NCI-H146 treated with DMSO at 0.1 percent for 48 hours (cell line): ENCODE data around the gene SERPINE2.

Experiments used
- DNase-seq: peaks from one replicate; lab custom pipeline; 2025; ENCODE audit not compliant: unreplicated experiment; lab: John Stamatoyannopoulos, UW

The SERPINE2 gene

DNA sequence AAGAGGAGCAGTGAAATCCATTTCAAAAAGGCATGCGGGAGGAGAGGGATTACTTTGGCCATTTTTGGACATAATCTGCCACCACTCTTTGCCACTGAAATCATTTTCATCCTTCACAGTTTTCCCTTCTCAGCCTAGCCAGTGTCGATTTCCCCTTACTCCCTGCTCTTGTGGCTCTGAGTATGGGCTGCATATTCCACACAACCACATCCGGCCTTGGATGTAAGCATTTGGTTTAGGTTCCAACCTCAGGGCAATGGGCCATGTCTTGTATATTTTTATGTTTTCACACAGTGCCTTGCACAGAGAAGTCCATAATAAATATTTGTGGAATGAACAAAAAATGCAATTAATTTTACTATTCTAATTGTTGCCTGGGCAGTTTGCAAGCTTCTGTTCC, 7.7 kb upstream of the SERPINE2 start:
- no peak for DNase-seq

DNA sequence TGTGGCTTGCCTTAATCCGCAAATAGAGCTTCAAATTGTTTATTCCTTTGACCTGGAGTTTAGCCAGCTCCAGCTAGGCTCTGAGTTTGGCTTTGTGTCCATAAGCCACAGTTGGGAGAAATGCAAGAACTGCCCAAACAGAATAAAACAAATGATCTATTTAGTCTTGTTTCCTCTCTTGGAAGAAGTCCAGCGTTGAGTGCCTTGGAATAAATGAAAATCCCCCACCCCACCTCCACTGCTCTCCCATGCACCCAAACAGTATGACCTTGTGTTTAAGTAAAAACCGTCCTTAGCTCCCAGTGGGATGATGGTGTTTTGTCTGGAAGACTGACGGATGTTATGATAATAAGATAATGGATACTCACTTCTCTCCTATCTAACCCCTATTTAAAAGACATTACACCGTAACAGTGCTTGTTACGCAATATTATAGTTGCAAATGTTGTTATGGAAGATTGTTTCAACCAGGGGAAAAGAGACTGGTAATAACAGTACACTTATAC, 3.2 kb upstream of the SERPINE2 start:
- DNase-seq: no peak

DNA sequence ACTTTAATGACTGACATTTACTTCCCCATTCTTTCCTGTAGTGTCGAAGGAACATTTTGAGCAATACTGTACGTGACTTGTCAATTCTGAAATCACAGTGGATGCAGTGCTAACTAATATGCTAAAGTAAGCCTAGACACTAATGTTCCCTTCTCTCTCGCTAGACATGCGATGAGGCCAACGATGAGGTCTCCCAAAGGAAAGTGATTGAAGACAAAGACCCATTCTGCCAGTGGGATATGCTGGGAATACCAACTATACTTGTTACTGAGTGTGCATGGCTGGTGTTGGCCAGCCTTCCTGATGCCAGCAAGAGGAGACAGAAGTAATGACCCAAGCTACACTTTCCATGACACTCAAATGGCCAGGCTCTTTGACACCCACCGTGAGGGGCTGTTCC, 2.5 kb upstream of the SERPINE2 start:
- no peak for DNase-seq

DNA sequence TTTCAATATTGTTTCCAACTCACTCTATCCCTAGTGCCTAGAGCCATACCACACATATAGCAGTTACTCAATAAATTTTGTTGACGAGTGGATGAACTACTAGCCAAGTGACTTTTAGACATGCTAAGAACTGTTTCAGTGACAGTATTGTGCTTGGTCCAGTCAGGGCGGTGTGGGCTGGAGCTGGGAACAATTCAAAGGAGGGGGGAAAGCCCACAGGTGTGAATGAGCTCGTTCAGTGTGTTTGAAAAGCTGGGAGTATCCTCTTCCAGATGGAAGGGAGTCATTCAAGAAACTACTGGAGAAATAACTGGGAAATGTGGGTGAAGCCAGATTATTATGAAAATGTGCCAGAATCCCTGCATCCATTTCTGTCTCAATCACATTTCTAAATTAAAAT, 1.7 kb upstream of the SERPINE2 start:
- no peak for DNase-seq

DNA sequence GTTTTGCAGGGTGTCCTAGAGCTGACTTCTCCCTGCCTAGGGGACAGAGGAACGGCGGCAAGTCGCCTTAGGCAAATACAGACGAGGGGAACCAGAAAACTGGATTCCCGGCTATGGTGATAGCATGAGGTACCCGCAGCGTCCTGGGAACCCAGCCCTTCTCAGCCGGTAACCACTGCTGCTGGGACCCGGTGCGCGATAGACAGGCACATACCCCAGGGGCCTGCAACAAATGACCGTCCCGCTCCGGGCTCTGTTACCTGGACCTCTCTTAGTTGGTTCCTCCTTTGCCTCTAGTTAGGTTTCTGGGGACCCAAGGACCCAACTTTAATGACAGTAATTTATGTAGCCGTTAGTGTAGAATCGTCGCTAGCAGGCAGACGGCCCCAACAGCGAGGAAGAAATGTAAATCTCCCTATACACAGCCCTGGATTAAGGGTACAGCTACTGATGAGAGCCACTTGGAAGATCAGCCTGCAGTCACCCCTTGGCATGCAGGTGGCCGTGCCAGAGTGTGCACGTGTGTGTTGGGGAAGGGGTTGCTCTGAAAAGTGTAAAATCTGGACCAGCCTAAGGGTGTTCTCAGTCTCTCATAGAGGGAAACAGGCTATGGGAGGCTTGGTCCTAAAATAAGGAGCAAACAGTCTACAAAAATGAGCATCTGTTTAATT, 819 bp upstream of the SERPINE2 start:
- no peak for DNase-seq

DNA sequence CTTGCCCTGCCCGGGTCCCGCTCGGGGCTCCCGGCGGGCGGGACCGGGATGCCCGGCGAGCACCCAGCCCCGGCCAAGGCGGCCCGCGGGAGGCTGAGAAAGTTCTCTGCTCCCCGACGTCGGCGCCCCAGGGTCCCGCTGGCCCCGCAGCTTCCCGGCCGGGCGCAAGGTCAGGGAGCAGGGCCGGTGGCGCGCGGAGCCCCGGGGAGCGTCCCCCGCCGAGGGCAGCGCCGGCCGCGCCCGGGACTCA, 331 bp downstream of the SERPINE2 start:
- no peak for DNase-seq

DNA sequence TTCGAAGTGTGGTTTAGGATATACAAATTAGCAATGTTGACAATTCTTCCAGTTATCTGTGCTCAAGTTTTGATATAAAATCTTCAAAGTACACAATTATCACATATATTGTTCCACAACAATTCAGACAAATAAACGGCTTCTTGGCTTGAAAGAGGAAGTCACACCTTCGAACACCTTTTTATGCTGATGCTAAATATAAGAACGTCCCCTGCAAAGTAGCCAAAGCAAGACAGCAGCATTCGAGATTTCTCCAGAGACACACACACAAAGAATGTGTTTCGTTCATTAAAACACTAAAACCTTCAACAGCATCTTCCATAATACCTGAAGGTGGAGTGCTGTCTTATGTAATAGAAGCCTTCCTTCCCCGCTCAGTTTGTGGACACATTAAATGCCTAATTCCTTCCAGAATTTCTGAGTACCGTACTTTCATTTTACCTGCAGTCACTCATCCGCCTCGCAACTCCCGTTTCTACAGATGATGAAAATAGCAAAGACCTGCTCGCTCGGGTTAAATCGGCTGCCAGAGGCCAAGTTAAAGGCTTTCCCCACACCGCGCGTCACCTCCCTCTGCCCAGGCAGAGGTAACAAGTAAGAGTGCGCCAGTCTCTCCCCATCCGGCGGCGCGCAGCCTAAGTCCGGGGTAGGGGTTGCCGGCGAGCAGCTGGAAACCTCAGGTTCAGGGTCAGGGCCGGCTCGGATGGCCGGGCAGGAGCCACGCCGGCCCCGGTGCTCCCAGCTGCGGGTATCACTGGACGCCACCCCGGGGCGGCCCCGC, 847 bp downstream of the SERPINE2 start:
- DNase-seq: no peak

DNA sequence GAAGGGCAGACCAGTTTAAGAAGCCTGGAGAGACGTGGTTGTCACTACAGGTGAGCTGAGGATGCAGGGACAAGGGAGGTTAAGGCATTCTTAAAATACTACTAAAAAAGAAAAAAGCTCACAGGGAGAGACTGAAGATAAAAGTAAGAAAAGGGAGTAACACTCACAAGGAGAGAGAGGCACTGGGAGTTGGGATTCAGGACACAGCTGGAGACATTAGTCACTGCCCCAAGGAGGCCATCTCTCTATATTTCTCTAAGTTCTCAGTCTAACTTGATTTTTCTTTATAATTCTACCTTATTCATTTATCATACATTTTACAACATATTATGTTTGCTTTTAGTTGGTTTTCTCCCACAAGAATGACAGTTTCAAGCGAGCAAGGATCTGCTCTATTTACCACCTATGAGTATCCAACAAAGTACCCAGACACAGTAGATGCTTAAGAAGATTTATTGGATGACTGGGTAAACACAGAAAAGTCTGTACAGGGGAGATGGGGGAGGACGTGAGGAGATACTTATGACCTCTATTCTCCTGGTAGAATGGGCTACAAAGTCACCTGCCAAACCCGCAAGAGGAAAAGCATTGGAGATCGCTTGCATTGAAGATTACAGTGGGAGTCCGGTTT, 2.2 kb downstream of the SERPINE2 start:
- no peak for DNase-seq

DNA sequence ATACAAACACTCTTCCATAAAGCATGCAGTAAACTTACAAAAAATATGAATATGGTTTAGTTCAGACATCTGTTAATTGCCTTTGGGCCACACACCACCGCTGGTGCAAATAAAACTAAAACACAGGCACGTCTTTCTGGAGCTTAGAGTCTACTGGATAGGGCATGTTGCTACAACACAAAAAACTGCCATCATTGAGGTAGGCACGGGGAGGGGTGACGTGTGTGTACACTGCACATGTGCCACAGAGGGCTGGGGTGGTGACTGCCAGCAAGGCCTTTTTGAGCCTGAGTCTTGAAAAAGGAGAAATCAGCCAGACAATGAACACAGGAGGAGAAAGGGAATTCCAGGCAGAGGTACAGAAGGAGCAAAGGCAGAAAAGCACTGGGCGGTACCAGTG, 5.1 kb downstream of the SERPINE2 start:
- no peak for DNase-seq

DNA sequence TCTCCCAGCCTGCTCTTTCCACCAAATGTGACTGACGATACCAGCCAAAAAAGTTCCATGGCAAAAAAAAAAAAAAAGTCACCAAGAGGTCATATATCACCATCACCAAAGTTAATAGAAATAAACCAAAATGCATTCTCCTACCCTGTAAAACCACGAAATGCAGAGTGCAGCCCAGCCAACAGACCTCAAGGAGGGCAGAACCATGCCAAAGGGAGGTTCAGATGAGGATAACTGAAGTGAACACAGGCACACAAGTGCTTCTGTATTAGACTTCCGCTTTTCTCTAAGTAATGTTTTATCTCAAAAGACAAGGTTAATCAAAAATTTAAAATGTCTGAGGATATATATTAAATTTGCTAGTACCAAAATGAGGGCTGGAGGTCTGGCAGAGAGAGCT, 5.5 kb downstream of the SERPINE2 start:
- DNase-seq: no peak

DNA sequence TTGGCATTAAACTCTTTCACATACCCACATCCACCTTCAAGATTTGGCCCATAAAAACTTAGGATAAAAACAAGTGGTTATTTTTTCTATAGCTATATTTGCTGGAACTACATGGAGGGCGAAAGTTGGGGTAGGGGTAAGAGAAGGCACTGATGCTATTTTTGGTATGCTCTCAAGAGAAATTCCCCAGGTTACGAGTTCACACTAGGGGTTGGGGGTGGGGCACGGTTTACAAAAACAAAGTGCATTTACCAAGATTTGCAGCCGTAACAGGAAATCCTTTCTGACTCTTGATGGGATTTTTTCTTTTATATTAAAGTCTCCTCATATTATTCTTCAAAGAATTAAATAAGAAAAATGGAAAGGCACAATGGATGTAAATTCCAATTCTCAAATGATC, 6.8 kb downstream of the SERPINE2 start:
- DNase-seq: no peak

DNA sequence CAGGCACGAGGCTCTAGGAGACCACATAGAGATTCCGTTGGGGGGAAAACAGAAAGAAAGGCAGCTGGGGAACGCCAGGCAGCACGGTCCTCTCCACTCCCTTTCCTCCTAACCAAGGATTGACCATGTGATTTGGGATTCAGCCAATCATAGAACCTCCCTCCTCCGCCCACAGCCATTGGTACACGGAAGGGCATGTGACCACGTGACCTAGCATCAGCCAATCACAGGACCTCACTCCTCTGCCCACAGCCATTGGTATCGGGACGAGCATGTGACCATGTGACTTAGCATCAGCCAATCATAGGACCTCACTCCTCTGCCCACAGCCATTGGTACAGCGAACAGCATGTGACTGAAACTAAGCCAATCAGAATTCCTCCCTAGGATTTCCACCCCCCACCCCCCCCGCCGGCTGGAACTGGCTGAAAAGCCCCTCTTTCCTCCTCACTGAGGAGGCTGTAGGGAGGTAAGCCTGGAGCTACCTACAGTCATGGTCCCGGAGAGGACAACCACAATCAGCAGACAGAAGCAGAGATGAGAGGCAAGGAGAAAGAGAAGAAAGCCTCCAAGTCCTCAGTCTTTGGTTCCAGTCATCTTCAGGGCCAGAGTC, 7.6 kb downstream of the SERPINE2 start:
- no peak for DNase-seq

DNA sequence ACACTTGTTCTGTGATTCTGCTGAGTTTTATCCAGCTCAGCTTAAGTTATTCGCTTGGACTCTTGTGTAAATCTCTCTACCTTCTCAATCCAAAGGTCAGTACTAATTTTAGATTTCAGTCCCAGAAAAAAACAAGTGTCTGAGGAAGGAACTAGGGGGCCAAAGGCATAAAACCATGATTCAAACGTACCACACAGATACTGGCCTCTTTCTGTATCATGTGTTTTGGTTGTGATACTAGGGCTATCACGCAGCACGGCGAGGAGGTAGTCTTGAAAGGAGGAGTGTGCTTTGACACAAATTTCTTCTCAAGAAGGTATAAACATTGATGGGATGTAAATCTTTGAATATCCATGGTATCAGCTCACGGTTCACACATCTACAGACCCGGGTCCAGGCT, 8.3 kb downstream of the SERPINE2 start:
- no peak for DNase-seq

DNA sequence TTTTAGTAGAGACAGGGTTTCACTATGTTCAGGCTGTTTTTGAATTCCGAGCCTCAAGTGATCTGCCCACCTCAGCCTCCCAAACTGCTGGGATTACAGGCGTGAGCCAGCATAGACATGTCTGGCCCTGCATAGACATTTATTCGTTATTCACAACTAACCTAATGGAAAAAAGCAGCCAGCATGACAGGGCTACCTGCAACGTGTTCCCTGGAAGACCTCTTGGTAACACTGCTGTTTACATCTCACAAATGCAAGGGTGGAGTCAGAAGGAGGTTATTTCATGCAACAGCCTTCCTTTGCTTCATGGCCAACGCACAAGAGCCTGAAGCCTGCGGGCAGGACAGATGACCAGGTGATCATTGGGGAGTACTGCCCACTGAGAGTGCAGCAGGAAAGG, 9.2 kb downstream of the SERPINE2 start:
- DNase-seq: no peak

DNA sequence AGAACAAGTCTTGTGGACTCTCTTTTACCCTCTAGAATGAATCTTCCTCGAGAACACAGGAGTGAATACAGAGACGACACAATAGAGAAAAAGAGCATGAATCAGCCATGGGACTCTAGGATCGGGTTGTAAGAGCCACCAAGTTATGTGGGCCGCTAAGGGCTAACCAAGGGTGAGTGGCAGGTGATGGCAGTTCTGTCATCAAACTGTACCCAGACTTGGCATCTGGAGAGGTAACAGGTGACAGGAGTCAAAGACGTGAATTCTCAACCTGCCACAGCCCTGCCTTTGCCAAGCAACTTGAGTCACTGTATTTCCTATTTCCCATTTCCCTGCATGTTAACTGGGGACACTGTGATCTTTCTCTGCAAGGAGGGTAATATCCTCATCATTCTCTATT, 11.2 kb downstream of the SERPINE2 start:
- no peak for DNase-seq

DNA sequence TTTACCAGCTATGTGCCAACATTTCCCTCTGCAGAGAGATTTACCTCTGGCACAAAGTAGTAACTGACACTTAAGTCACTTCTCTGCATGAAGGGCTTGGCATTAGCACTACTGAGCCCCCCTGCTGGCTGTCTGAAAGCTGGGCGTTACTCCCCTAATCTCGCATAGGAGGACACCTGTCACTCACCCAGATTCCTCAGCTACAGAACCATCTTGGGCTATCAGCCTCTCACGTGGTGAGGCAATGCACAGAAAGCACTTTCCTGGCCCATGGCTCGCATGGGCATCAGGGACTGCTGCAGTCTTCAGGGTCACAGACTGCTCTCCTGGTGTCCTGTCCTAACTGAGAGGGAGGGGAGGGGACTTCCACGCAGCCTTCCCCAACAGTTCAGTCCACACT, 12.0 kb downstream of the SERPINE2 start:
- DNase-seq: no peak

DNA sequence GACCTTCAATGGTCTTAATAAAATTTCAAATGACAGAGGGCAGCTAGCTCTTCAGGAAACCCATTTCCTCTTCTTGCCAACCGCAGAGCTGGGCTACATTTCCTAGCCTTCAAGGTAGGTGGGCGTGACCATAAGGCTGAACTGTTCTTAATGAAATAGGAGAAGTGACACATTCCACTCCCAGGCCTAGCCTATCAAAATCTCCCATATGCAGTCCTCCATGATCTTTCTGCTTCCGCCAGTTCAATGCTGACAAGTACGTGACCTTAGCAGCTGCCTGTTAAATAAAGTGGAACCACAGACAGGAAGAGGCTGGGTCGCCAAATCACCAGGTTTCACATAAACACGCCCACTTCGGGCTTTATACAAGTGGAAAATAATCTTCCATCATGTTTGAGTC, 13.2 kb downstream of the SERPINE2 start:
- DNase-seq: no peak

DNA sequence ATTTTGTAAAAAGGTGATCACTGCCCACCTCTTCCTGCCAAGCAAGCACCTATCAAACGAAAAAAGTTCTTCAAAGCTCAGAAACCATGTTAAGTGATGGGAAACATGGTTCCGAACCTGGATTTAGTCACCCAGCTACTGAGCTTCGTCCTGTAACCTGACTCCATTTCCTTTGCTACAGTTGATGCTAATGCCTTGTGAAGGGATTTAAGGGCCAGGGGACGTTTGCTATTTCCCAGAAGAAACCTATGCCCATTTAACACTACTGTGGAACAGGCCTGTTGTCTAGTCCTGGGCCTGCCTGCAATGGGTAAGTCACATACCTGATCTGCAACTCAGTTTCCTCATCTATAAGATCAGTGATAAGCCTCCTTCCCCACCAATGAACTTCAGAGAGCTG, 14.8 kb downstream of the SERPINE2 start:
- DNase-seq: no peak

DNA sequence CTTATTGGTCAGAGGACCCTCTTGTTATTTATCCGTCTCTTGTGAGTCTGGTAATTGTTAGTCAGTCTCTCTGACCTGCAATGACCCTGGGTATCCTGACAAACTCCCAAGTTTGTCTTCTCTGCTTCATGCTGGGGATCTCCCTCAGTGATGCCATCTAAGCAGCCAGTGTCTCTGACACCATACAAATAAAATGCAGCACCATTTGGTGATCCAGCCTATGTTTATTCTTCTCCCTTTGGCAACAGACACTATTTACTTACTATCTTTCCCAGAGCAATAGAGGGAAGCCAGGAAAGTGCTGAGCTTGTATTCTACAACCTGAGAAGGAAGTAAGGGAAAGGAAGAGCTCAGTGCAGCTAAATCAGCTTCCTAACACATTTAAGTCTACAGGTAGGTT, 15.9 kb downstream of the SERPINE2 start:
- no peak for DNase-seq

DNA sequence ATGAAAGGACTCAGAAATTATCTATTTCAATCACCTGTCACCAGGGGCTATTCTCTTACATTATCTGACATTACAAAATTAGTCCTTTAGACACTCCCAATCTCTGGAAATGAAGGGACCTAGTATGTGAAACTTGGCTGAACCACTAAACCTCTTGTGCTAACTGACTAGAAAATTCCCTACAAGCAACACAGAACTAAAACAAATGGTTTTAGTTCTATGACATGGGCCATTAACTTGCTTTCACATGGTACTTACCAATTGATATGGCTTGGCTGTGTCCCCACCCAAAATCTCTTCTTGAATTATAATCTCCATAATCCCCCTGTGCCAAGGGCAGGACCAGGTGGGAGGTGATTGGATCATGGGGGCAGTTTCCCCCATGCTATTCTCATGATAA, 16.6 kb downstream of the SERPINE2 start:
- DNase-seq: no peak

DNA sequence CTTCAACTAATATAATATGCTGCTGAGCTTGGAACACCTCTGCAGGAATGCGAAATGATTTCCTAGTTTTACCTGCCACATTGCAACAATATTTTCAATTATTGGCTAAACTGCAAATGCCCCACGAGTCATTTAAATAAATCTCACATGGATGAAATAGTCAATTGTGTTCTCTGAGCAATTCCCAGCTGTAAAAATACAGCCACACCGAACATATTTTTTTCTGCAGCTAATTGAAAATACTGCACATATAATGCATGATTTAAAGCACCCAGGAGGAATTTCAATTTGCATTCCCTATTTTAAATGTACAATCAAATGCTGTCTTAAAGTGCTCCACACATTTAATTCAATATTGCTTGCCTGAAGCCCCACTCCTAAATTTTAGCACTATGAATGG, 18.6 kb downstream of the SERPINE2 start:
- DNase-seq: no peak

DNA sequence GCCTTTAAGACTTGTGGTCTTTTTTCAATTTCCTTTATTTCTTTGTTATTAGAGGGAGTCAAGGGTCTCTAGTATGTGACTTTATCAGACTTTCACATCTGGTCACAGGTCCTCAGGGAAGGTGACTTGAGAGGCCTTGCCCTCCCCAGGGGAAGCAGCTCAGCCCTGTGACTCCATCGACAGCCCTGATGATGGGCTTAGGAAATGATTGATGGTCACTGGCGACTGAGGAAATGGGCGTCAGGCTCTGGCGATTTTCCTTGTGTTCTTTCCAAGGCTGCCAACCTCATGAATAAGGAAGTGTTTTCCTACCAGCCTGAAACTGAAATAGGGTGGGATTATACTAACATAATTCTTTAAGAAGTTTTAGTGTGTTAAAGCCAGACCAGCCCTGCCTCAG, 21.1 kb downstream of the SERPINE2 start:
- DNase-seq: no peak
